Measurements from ENCODE around the gene ARSI.

DNA sequence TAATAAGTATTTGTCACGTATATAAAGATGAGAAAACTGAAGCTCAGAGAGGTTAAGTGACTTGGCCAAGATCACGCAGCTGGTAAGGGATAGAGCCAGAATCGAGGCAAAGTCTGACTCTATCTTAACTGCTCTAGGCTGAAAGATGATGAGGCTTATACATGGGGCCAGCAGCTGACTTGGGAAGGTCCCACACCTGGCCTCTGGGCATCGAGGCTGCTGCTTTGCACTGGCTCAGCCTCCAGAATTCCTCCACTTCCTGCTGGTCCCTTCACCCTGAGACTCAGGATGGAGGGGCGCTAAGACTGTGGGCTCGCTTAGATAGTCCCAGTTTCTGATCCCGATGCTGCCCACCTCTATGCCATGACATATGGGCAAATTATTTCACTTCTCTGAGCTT, 48.3 kb downstream of the ARSI start:
- no peak for TF ChIP-seq FOXK2 (IDR thresholded peaks at IDR 0.05)
- TF ChIP-seq NFRKB (IDR thresholded peaks at IDR 0.05), result no peak
- TF ChIP-seq FOXM1 (IDR thresholded peaks at IDR 0.05; ENCODE audit: borderline replicate concordance), result no peak
- TF ChIP-seq LEF1 (IDR thresholded peaks at IDR 0.05; ENCODE audit: borderline replicate concordance), result no peak
- no peak for TF ChIP-seq CTBP1 (IDR thresholded peaks at IDR 0.05; ENCODE audit: borderline replicate concordance)
